Measurements from ENCODE around the gene MEGF6. TPM values are rescaled to one million over a fixed set of nuclear protein-coding genes. Genes with fewer than 3 reads are reported as not detected.

MEGF6 gene
- total RNA-seq, 4 donors from 2014 or later: 0.88 to 69.0 (median 36.9) TPM

- intact Hi-C loops (cut with DNase I; ENCODE audit: low total_unique reads): no loop called here
- H3K27ac ChIP-seq: no peak overlapping the region
- no peak for DNase-seq
- H3K36me3 ChIP-seq: no peaks in the 10 kb centered on the region
- TF ChIP-seq CTCF (IDR thresholded peaks at IDR 0.05): no peak
- no peak for TF ChIP-seq POLR2A (IDR thresholded peaks at IDR 0.05)
- H3K27me3 ChIP-seq: no peaks in the 10 kb centered on the region
- no peak overlapping the region for H3K4me3 ChIP-seq
- no peaks in the 10 kb centered on the region for H3K4me1 ChIP-seq
- no peaks in the 10 kb centered on the region for H3K9me3 ChIP-seq
Measured at GRCh38 chr1:3498246-3498930, 112.9 kb downstream of the MEGF6 start.

DNA sequence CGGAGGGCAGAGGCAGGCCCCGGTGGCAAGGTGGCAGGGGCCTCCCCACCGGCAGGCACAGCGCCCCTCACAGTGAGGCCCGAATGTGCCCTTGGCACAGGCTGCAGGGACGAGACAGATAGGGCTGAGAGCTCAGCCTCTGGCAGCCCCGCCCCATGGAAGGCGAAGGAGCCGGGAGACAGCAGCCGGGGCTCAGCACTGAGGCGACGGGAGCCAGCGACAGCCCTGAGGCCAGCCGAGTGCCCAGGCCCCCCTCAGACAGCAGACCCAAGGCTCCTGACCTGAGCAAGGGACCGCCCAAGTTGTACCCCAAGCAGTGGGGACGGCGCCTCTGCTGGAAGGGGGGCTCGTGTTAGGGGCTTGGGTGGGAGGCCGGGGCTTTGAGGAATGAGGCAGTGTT, 113.8 kb downstream of the MEGF6 start:
- no peaks in the 10 kb centered on the region for H3K9me3 ChIP-seq
- H3K27ac ChIP-seq: no peak overlapping the region
- intact Hi-C loops (cut with DNase I; ENCODE audit: low total_unique reads): no loop called here
- H3K4me1 ChIP-seq: no peaks in the 10 kb centered on the region
- no peaks in the 10 kb centered on the region for H3K36me3 ChIP-seq
- no peak overlapping the region for H3K4me3 ChIP-seq
- TF ChIP-seq CTCF (IDR thresholded peaks at IDR 0.05): no peak
- no peak for TF ChIP-seq POLR2A (IDR thresholded peaks at IDR 0.05)
- H3K27me3 ChIP-seq: no peaks in the 10 kb centered on the region
- DNase-seq: no peak

DNA sequence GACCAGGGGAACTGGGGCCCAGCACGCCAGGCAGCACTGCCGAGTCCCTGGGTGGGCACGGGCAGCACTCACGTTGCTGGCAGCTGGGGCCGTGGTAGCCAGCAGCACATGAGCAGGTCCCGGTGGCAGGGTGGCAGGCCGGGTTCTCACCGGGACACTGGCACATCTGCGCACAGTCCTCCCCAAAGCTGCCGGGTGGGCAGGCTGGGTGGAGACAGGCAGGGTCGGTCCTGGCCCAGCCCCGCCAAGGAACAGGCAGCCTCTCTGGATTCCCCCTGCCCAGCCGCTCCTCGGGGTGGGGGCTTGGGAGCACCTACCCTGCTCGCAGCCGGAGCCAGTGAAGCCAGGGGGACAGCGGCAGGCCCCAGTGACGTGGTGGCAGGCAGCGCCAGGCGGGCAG, 114.4 kb downstream of the MEGF6 start:
- Histone ChIP-seq H3K27ac (no peak overlapping the region), H3K27me3 (no peaks in the 10 kb centered on the region), H3K4me3 (no peak overlapping the region), H3K36me3 (no peaks in the 10 kb centered on the region), H3K9me3 (no peaks in the 10 kb centered on the region), H3K4me1 (no peaks in the 10 kb centered on the region)
- TF ChIP-seq POLR2A (IDR thresholded peaks at IDR 0.05): no peak
- TF ChIP-seq CTCF (IDR thresholded peaks at IDR 0.05): no peak
- DNase-seq: no peak
- intact Hi-C loops (cut with DNase I; ENCODE audit: low total_unique reads): no loop called here

GRCh38 chr1:3495776-3496745, 115.2 kb downstream of the MEGF6 start:
- no peaks in the 10 kb centered on the region for H3K36me3 ChIP-seq
- TF ChIP-seq POLR2A (IDR thresholded peaks at IDR 0.05) (no peak), CTCF (IDR thresholded peaks at IDR 0.05) (no peak)
- H3K9me3 ChIP-seq: no peaks in the 10 kb centered on the region

More at GRCh38 chr1:3495776-3496745, 115.2 kb downstream of the MEGF6 start:
- H3K4me3 ChIP-seq: no peak overlapping the region
- no peak overlapping the region for H3K27ac ChIP-seq
- no peaks in the 10 kb centered on the region for H3K27me3 ChIP-seq
- intact Hi-C loops (cut with DNase I; ENCODE audit: low total_unique reads): no loop called here
- H3K4me1 ChIP-seq: no peaks in the 10 kb centered on the region
- no peak for DNase-seq

Data from uterus (tissue), 4 donors.